Type B pancreatic cell (in vitro differentiated cells): ENCODE results near the gene LRRFIP1. TPM values are rescaled to one million over a fixed set of nuclear protein-coding genes. Genes with fewer than 3 reads are reported as not detected.

ENCODE experiments used
- DNase-seq: peaks from one replicate; pipeline ENCODE4 v3.0.0; 2021; ENCODE audit warnings: mixed read lengths; ENCODE audit not compliant: unreplicated experiment; ENCODE audit errors: extremely low spot score
- H3K27ac Mint-ChIP-seq: 2 replicates; pipeline ENCODE4 v1.8.0; 2021; ENCODE audit warnings: mild to moderate bottlenecking, mixed read lengths
- H3K27me3 Mint-ChIP-seq: 2 replicates; pipeline ENCODE4 v1.8.0; 2021; ENCODE audit warnings: mixed read lengths
- H3K36me3 Mint-ChIP-seq: 2 replicates; pipeline ENCODE4 v1.8.0; 2021; ENCODE audit warnings: mixed read lengths
- H3K4me1 Mint-ChIP-seq: one replicate; pipeline ENCODE4 v1.8.0; 2021; ENCODE audit warnings: mixed read lengths; ENCODE audit not compliant: unreplicated experiment
- H3K4me3 Mint-ChIP-seq: 2 replicates; pipeline ENCODE4 v1.8.0; 2021; ENCODE audit warnings: mild to moderate bottlenecking, mixed read lengths
- H3K9me3 Mint-ChIP-seq: 2 replicates; pipeline ENCODE4 v1.8.0; 2021; ENCODE audit warnings: mixed read lengths
- total RNA-seq: library from RNA; stranded (reverse); gene quantifications from 2 replicates; pipeline ENCODE4 v1.2.1, GENCODE V29; 2021; ENCODE audit warnings: low replicate concordance
- TF ChIP-seq, protein P1 (sequence below): fragments of 200-600 bp; sonication (generic); conservative IDR thresholded peaks from 2 replicates; pipeline ENCODE4 v1.5.0; 2021; ENCODE audit warnings: antibody characterized with exemption, mild to moderate bottlenecking

The LRRFIP1 gene
- total RNA-seq, 1 donor from 2014 or later = 53.8 TPM

GRCh38 chr2:237815637-237816036 lies 188.2 kb downstream of the LRRFIP1 start:
- TF ChIP-seq, protein P1, sequence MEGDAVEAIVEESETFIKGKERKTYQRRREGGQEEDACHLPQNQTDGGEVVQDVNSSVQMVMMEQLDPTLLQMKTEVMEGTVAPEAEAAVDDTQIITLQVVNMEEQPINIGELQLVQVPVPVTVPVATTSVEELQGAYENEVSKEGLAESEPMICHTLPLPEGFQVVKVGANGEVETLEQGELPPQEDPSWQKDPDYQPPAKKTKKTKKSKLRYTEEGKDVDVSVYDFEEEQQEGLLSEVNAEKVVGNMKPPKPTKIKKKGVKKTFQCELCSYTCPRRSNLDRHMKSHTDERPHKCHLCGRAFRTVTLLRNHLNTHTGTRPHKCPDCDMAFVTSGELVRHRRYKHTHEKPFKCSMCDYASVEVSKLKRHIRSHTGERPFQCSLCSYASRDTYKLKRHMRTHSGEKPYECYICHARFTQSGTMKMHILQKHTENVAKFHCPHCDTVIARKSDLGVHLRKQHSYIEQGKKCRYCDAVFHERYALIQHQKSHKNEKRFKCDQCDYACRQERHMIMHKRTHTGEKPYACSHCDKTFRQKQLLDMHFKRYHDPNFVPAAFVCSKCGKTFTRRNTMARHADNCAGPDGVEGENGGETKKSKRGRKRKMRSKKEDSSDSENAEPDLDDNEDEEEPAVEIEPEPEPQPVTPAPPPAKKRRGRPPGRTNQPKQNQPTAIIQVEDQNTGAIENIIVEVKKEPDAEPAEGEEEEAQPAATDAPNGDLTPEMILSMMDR = no peak
- Mint-ChIP-seq H3K36me3 (no peaks in the 10 kb centered on the region), H3K27me3 (peaks cover 27% of the 10 kb centered on the region), H3K27ac (no peak overlapping the region), H3K9me3 (no peaks in the 10 kb centered on the region), H3K4me1 (peaks cover 6% of the 10 kb centered on the region), H3K4me3 (no peak overlapping the region)
- DNase-seq = no peak

DNA sequence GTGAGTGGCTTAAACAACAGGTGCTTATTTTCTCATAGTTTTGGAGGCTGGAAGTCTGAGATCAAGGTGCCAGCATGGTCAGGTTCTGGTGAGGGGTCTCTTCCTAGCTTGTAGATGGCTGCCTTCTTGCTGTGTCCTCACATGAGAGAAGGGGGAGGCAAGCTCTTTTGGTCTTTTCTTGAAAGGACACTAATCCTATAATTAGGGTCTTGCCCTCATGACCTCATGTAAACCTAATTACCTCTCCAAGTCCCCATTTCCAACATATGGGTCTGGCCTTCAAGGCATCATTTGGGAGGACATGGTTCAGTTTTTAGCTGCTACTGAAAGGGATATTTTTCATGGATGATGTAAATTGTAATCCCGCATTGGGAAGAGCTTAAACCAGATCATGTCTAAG lies 189.1 kb downstream of the LRRFIP1 start:
- Mint-ChIP-seq H3K4me1 (peaks cover 6% of the 10 kb centered on the region), H3K27me3 (peaks cover 26% of the 10 kb centered on the region), H3K4me3 (no peak overlapping the region), H3K9me3 (no peaks in the 10 kb centered on the region), H3K36me3 (no peaks in the 10 kb centered on the region), H3K27ac (no peak overlapping the region)
- DNase-seq = no peak
- TF ChIP-seq, protein P1 = no peak

GRCh38 chr2:237818066-237818473 lies 190.7 kb downstream of the LRRFIP1 start:
- Mint-ChIP-seq H3K27ac (no peak overlapping the region), H3K27me3 (peaks cover 17% of the 10 kb centered on the region), H3K36me3 (no peaks in the 10 kb centered on the region), H3K9me3 (no peaks in the 10 kb centered on the region), H3K4me1 (peaks cover 6% of the 10 kb centered on the region), H3K4me3 (no peak overlapping the region)
- TF ChIP-seq, protein P1 = no peak
- no peak for DNase-seq

DNA sequence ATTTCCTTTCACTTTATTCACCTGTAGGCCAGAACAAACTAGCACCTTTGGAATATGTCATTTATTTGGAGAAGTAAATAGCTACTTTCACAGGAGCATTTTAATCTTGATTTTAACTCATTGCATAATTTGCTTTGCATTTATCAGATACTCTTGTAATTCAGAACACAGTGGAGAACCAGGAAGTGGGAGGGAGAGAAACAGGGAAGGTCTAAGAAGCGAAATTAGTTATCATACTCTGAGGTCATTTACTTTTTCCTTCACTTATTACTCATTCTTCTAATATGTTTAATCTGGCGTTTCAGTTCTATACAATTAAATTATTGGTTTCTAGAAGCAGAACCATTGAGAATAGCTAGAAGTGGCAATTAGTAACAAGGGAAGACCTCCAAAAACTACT lies 191.8 kb downstream of the LRRFIP1 start:
- peaks cover 16% of the 10 kb centered on the region for H3K27me3 Mint-ChIP-seq
- no peak overlapping the region for H3K27ac Mint-ChIP-seq
- no peaks in the 10 kb centered on the region for H3K36me3 Mint-ChIP-seq
- TF ChIP-seq, protein P1 = no peak
- DNase-seq = no peak
- peaks cover 6% of the 10 kb centered on the region for H3K4me1 Mint-ChIP-seq
- H3K9me3 Mint-ChIP-seq = no peaks in the 10 kb centered on the region
- no peak overlapping the region for H3K4me3 Mint-ChIP-seq

GRCh38 chr2:237820421-237820820 lies 193.0 kb downstream of the LRRFIP1 start:
- peaks cover 13% of the 10 kb centered on the region for H3K27me3 Mint-ChIP-seq
- H3K27ac Mint-ChIP-seq = no peak overlapping the region
- no peaks in the 10 kb centered on the region for H3K9me3 Mint-ChIP-seq
- H3K4me3 Mint-ChIP-seq = no peak overlapping the region
- TF ChIP-seq, protein P1 = no peak
- H3K36me3 Mint-ChIP-seq = no peaks in the 10 kb centered on the region
- H3K4me1 Mint-ChIP-seq = peaks cover 6% of the 10 kb centered on the region
- no peak for DNase-seq

DNA sequence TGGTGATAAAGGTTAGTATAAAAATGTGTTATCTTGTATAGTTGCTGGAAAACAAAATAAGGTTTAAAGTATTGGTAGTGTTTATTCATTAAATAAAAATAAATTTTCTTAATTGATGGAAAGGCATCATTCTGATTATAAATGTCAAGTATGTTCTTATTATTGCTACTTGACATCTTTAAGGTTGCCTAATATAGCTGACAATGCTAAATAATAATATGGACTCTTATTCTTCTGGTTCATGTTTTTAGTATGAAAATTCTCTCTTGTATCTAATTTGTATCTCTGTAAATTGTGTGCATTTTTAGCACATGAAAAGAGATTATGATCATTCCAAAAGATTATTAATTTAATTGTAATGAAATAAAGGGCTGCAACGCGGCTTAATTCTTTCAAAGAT lies 196.2 kb downstream of the LRRFIP1 start:
- TF ChIP-seq, protein P1 = no peak
- DNase-seq = no peak
- no peaks in the 10 kb centered on the region for H3K27me3 Mint-ChIP-seq
- no peaks in the 10 kb centered on the region for H3K36me3 Mint-ChIP-seq
- no peak overlapping the region for H3K27ac Mint-ChIP-seq
- H3K4me1 Mint-ChIP-seq = no peaks in the 10 kb centered on the region
- H3K9me3 Mint-ChIP-seq = no peaks in the 10 kb centered on the region
- H3K4me3 Mint-ChIP-seq = no peak overlapping the region
